CD4-positive, alpha-beta T cell treated with Interleukin-10 for 1 hour (primary cell): Measurements from ENCODE around the gene KRT1.
A peak's percentile ranks its signal among the peaks of the same experiment; 100 is the strongest.
"Not testable (repeated sequence)": the region's sequence is repeated elsewhere in the genome, so short reads cannot be mapped to it uniquely, and the experiment has no call there.

Experiments
- DNase-seq: peaks from one replicate; pipeline ENCODE4 v3.0.0-alpha.2; 2020

Gene KRT1

DNA sequence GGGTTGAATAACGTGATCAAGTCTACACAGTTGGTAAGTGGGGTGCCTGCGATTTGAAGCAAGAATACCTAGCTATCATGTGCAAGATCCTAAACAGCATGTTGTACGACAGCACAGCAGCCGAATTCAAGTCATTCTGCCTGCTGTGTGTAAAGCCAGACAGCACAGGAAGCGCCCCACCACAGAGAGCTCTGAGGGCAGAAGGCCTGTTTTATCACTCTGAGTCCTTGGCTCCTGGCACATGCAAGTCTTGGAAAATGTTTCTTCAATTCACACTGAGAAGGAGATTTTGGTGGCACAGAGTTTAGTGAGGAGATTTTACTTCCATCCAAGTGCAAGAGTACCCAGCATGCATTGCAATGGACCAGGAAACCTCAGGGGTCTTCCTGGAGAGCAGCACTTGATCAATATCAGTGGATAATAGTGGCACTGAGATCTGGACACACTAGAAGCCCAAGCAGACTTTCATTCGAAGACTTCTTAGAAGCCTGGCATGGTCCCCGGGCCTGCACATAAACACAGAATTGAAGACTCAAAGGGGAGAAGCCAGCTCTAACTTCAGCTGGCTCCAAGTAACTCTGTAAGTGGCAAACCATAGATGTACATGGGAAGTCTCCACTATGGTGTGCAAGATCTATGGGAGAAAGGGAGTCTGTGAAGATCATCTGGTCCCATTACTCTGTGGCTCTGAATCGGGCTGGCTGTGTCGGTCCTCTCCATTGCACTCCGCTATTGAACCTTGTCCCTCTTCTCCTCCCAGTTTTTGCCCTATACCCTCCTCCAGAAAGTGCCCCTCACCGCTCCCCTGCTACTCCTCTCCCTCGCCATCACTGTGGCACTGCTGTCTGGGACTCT, 1.5 kb upstream of the KRT1 start:
- DNase-seq: peak; percentile 26

DNA sequence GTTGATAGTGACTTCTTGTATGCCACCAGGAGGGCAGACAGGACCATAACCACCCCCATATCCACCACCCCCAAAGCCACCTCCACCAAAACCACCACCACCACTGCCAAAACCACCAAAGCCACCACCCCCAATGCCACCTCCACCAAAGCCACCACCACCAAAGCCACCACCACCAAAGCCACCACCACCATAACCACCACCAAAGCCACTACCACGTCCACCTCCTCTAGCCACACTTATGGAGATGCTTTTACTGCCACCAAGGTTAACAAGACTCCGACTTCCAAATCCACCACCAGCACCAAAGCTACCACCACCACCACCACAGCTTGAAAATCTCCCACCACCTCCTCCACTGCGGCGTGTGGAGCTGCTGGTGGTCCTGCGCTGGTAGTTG, 332 bp downstream of the KRT1 start:
- no peak for DNase-seq

GRCh38 chr12:52677671-52678070, 2.5 kb downstream of the KRT1 start:
- no peak for DNase-seq

DNA sequence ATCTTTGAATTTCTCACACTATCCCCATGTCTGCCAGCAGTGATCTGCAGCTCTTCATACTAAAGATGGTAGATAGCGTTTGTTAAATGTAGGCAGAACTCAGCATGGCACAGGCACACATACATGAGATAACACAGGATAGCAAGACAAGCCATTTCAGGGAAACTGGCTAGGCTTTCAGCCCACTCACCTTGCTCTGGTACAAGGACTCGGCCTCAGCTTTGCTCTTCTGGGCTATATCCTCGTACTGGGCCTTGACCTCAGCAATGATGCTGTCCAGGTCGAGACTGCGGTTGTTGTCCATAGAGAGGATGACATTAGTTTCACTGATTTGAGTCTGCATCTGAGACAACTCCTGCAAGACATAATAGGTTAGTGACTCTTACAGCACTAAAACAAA, 3.1 kb downstream of the KRT1 start:
- DNase-seq: no peak

DNA sequence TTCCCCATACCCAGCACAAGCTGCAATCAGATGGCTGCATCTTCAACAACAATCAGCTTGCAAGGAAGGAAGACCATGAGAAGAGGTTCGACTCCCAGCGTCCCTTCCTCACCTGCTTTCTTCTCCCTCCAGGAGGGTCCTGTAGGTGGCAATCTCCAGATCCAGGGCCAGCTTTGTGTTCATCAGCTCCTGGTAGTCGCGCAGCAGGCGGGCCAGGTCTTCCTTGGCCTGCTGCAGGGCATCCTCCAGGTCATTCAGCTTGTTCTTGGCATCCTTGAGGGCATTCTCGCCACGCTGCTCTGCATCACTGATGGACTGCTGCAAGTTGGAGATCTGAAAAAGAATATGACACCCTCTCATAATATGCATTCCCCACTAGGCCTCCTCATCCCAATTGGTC, 4.0 kb downstream of the KRT1 start:
- DNase-seq: no peak

DNA sequence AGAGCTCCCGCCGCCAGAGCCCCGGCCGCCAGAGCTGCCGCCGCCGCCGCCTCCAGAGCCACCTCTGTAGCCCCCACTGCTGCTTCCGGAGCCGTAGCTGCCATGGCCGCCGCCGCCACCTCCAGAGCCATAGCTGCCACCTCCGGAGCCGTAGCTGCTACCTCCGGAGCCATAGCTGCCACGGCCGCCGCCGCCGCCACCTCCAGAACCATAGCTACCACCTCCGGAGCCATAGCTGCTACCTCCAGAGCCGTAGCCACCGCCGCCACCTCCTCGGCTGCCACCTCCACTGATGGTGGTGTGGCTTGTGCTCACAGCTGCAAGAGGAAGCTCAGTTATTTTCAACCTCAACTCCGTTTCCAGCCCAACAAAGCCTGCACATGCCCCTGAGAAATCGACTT, 4.9 kb downstream of the KRT1 start:
- no peak for DNase-seq

DNA sequence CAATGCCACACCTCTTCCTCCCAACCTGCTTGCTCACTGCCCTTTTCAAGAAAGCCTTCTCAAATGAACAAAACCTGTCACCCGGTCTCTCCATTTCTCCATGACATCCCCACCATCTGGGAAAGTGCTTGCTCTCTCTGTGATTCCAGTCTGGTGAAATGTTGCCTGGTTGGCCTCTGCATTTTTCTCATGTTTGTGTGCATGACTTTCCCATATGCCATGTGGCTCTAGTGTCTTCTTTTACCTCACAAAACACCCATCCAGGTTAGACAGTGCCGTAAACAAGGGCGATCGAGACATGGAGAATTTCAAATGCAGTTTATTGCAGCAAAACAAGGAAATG, 5.8 kb downstream of the KRT1 start:
- no peak for DNase-seq

DNA sequence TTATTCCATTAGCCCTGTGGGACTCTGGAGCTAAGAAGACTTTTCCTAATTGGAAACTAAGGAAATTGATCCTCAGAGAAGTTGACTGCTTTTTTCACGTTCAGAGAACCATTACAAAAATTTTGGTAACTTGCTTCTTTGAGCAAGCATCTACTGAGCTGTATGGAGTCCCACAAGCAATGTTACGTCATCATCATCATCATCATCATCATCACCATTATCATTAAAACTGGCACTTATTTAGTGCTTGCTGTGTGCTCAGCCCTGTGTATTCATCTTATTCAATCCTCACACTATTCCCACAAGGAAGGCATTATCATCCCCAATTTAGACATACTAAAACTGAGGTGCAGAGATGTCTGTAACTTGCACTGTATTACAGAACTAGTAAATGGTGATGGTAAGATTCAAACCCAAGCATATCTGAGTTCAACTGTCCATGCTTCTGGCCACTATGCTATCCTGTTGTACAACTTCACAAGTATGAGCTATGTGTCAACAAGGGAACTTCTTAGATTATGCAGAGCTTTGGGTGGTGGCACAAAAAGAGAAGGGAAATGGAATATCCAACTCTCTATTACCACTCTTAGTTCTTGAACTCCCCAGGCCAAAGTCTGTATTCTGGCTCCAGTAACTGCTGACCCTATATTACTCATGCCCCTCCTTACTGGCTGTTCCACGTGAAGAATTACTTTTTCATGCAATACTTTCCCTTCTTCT, 6.3 kb downstream of the KRT1 start:
- no peak for DNase-seq

DNA sequence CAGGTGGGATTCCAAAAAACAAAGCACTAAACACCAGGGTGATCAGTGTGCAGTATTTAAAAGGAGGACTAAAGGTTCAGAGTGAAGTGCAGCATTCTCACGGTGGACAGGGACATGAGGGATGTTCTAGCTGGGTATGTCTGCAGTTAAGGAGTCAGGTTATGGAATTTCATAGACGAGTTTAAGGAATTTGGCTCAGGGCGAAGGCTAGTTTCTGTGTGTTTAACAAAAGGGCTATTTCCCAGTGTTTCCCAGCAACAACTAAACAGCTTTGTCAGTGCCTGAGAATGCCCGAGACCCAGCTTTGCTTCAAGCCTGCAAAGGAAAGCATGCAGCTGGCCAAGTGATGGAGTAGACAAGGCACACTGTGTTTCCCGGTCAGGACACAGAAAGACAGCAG, 7.0 kb downstream of the KRT1 start:
- no peak for DNase-seq

GRCh38 chr12:52672321-52672933, 7.8 kb downstream of the KRT1 start:
- no peak for DNase-seq

GRCh38 chr12:52670961-52671360, 9.2 kb downstream of the KRT1 start:
- DNase-seq: no peak

DNA sequence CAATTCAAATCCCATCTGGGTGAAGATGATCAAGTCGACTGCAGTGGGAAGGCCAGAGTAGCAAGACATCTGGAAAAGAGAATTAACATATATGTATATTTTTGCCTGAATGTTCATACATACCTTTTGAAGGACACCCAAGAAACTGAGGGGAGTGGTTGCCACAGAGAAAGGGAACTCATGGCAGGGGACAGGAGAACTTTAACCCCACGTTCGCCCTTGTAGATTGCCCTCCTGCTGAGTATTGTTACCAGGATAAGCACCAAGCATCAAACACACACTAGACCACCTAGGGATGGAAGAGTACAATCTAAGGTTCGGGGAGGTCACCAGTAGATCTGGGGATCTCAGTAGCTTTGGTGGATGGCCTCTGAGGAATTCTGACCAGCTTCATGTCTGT, 9.7 kb downstream of the KRT1 start:
- DNase-seq: no peak

GRCh38 chr12:52669941-52670340, 10.3 kb downstream of the KRT1 start:
- not testable (repeated sequence) for DNase-seq

DNA sequence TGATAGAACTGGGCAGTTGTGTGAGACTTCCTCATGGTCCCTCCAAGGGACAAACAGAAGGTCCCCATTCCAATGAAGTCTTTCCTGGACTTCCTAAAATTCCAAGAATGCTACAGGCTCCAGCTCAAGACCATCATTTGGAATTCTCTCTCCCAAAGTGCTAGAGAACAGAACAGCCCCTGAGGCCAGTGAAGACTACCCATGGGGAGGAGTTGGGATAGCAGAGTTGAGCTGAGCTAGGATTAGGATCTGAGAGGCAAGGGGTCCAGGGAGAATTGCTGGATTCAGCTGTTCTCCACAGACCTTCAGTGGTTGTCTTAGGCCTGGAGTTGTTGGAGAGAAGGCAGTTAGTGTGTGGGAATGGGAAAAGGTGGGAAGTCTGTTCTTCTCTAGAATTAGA, 10.8 kb downstream of the KRT1 start:
- no peak for DNase-seq

DNA sequence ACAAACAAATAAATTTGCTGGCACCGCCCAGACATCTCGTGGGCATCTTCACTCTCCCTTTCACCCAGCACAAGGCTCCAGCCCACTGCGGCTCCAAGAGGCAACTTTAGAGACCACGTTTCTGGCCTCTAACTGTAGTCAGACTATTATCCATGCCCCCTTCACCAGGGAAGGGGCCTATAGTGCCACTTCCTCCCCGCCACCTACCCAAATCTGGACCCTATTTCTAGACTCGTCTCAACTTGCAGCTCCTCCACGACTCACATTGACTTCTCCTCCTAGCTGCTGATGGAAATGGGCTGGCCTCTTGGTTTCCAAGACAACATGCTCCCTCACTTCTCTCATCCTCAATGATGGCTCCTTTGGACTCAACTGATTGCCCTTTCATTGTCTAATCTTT, 12.3 kb downstream of the KRT1 start:
- no peak for DNase-seq

DNA sequence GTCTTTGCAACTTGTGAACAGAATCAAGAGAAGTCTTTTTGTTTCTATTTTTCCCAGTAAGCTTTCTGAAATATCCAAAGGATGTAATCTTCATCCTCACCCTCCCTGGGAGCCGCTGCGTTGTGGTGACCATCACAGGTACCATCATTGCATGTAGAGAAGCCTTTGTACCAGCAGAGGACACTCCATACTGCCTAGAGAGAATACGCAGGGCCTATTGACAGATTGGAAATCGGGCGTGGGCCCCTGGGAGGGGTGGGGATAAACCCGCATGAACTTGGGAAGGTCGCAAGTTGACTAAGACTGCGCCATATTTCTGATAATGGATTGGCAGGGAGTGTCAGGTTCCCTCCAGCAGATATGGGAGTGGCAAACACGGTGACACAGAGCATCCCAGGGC, 12.7 kb downstream of the KRT1 start:
- no peak for DNase-seq

GRCh38 chr12:52666471-52666870, 13.7 kb downstream of the KRT1 start:
- no peak for DNase-seq

DNA sequence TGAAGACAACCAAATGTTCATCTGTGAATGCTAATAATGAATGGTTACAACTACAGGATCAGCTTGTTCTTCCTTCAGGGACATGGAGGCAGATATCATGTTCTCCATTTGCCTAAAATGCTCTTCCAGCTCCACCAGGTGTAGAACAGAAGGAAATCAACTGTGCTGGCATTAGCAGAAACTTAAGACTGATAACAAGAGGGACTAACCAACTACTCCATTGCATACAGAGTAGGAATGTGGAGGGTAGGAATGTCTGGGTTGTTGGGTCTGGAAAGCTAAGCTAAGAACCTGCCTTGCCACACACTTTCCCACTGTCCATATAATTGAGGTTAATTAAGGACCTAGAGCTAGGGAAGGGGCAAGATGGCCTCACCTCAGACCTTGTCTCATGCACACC, 16.8 kb downstream of the KRT1 start:
- no peak for DNase-seq

DNA sequence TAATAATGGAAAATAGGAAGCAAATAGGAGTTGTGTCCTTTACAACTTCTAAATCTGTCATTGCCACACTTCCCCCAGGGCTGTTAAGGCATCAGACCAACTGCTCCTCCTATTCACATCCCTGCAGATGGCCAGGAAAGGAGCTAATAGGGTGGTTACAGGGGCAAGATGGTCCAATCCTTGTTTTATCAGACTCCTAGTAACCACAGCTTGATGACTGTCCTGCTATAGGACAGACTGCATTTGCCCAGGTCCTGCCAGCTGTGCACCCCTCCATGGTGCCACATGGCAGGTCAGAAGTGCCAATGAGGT, 17.3 kb downstream of the KRT1 start:
- DNase-seq: no peak

DNA sequence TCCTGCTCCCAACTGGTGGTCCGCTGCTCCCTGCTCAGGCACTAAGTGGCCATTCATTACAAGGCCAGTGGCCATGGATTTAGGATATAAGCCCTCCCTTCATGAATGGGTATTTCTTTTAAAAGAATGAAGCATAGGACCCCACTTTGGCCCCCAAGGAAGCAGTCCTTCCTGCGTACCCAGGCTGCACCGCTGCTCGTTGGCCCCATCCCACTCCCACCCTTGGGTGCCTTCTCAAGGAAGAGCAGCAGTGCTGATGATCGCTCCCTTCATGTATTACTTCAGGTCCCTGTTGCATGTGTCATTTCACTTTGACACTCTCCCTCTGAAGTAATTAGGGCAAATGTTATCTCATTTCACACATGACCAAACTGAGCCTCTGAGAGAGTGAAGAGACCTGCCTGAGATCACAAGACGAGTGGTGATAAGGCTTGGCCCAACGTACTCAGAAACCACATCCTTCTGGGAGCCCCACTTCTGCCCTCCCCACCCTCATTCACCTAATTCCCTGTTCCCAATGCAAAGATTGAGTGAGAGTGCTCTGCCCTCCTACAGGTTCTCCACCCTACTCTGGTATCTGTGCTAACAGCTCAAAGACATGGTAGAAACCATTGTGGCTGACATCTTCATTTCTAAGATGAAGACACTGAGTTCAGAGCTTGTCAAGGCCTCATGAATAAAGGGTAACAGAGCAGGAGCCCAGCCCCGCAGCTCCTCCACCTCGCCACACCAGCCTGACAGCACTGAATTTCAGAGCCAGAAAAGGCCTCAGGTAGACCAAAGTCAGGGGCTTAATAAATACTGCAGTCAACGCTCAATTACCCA, 17.9 kb downstream of the KRT1 start:
- DNase-seq: no peak

DNA sequence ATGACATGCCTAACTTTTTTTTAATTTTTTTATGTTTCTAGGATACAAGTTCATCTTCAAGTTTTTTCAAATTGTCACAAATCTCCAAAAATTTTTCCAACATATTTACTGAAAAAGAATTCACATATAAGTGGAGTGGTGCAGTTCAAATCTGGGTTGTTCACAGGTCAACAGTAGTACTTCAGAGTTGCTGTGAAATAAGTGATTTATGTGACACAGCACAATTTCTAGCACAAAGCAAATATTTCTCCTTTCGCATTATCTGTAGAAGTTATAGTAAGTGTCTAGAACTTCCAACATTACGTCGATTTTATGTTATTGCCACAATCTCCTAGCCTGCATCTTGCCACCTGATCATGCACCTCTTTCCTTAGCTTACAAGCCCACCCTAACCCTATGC, 18.5 kb downstream of the KRT1 start:
- DNase-seq: no peak

DNA sequence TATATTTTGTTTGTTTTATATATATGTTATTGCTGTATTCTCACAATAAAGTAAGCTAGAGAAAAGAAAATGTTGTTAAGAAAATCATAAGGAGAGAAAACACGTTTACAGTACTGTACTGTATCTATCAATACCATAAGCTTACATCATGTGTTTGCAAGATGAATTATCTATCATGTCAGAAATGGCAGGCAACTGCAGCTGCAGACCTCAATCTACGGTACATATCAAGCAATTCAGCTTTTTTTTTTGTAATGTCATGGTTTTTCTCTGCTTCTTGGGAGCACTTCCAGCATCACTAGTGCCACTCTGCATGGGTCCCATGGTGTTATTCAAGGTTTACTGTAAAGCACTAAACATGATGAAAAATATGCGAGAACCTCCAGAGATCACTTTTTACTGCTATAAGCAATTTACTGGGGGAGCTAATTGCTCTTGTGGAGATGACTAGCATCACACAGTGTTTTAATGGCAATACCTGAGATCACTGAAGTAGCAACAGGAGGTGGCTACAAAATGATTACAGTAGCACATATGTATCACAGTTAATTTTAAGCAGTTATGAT, 19.2 kb downstream of the KRT1 start:
- DNase-seq: no peak

GRCh38 chr12:52659951-52660350, 20.3 kb downstream of the KRT1 start:
- no peak for DNase-seq
